CD4-positive, alpha-beta T cell treated with Interleukin-12 subunit alpha and Interleukin-12 subunit beta, for 1 hour (primary cell): ENCODE results near the gene MLLT6.

Experiments
- DNase-seq: peaks from one replicate; pipeline ENCODE4 v3.0.0-alpha.2; 2020

The MLLT6 gene

GRCh38 chr17:38745545-38745944 is 40.5 kb downstream of the MLLT6 start:
- no peak for DNase-seq

- DNase-seq, result no peak
These were observed 41.2 kb downstream of the MLLT6 start for GRCh38 chr17:38746004-38746848.

- no peak for DNase-seq
These were observed 41.9 kb downstream of the MLLT6 start for GRCh38 chr17:38746849-38747462.

- DNase-seq, result no peak
These were observed 42.5 kb downstream of the MLLT6 start for GRCh38 chr17:38747463-38748148.

- DNase-seq, result no peak
These were observed 43.2 kb downstream of the MLLT6 start, which contains the start of gene PCGF2 for GRCh38 chr17:38748149-38748891. PCGF2 (minus strand) TSS chr17:38748336; CDS start chr17:38740402, 7,934 bp downstream.

GRCh38 chr17:38748892-38749222 is 43.8 kb downstream of the MLLT6 start:
- DNase-seq, result no peak

GRCh38 chr17:38749223-38750043 is 44.4 kb downstream of the MLLT6 start:
- no peak for DNase-seq

GRCh38 chr17:38750044-38750311 is 44.9 kb downstream of the MLLT6 start:
- DNase-seq, result no peak

- DNase-seq, result no peak
These were observed 45.4 kb downstream of the MLLT6 start for GRCh38 chr17:38750312-38751121.

GRCh38 chr17:38751144-38751807 is 46.2 kb downstream of the MLLT6 start:
- no peak for DNase-seq

GRCh38 chr17:38751808-38752307 is 46.8 kb downstream of the MLLT6 start:
- DNase-seq, result peak; percentile 83

- peak; percentile 99 for DNase-seq
These were observed 47.4 kb downstream of the MLLT6 start, which contains the start of gene PSMB3 for GRCh38 chr17:38752308-38753070. PSMB3 (plus strand) TSS chr17:38752741; CDS start chr17:38752827, 86 bp downstream.

GRCh38 chr17:38753071-38753506 is 48.0 kb downstream of the MLLT6 start:
- no peak for DNase-seq

GRCh38 chr17:38761612-38762011 is 56.5 kb downstream of the MLLT6 start:
- no peak for DNase-seq

- no peak for DNase-seq
These were observed 57.2 kb downstream of the MLLT6 start for GRCh38 chr17:38762231-38762630.

- DNase-seq, result no peak
These were observed 61.3 kb downstream of the MLLT6 start for GRCh38 chr17:38766341-38766740.

GRCh38 chr17:38768417-38768816 is 63.3 kb downstream of the MLLT6 start:
- no peak for DNase-seq

- DNase-seq, result no peak
These were observed 68.2 kb downstream of the MLLT6 start for GRCh38 chr17:38773258-38773657.

- DNase-seq, result no peak
These were observed 72.7 kb downstream of the MLLT6 start for GRCh38 chr17:38777641-38778250.
